Activated naive CD8-positive, alpha-beta T cell treated with anti-CD3 and anti-CD28 coated beads for 36 hours (primary cell): ENCODE measurements around the gene CCDC159. TPM values are rescaled to one million over a fixed set of nuclear protein-coding genes. Genes with fewer than 3 reads are reported as not detected.

Experiments
- DNase-seq: peaks from one replicate; pipeline ENCODE4 v3.0.0; 2021
- H3K27ac Mint-ChIP-seq: one replicate; pipeline ENCODE4 v1.8.0; 2022; ENCODE audit warnings: mild to moderate bottlenecking, moderate library complexity, mixed read lengths
- H3K27me3 Mint-ChIP-seq: one replicate; pipeline ENCODE4 v1.8.0; 2022; ENCODE audit warnings: mild to moderate bottlenecking, mixed read lengths
- H3K36me3 Mint-ChIP-seq: one replicate; pipeline ENCODE4 v1.8.0; 2021; ENCODE audit warnings: mild to moderate bottlenecking, mixed read lengths
- H3K4me1 Mint-ChIP-seq: one replicate; pipeline ENCODE4 v1.8.0; 2021; ENCODE audit warnings: mixed read lengths
- H3K4me3 Mint-ChIP-seq: one replicate; pipeline ENCODE4 v1.8.0; 2022; ENCODE audit warnings: mild to moderate bottlenecking, moderate library complexity, mixed read lengths
- H3K9me3 Mint-ChIP-seq: one replicate; pipeline ENCODE4 v1.8.0; 2022; ENCODE audit warnings: mixed read lengths
- total RNA-seq, 2 experiments: library from RNA; stranded (reverse); gene quantifications; one replicate each; pipeline ENCODE4 v1.2.3, GENCODE V29; 2021

The CCDC159 gene
- total RNA-seq, 2 experiments from 2014 or later = 6.9 to 8.3 TPM

GRCh38 chr19:11387162-11388034 is 41.1 kb downstream of the CCDC159 start:
- peaks cover 7% of the 10 kb centered on the region for H3K4me1 Mint-ChIP-seq
- DNase-seq = no peak
- H3K36me3 Mint-ChIP-seq = no peaks in the 10 kb centered on the region
- no peak overlapping the region for H3K4me3 Mint-ChIP-seq
- H3K27me3 Mint-ChIP-seq = peaks cover 19% of the 10 kb centered on the region
- no peak overlapping the region for H3K27ac Mint-ChIP-seq
- H3K9me3 Mint-ChIP-seq = peaks cover 1% of the 10 kb centered on the region

DNA sequence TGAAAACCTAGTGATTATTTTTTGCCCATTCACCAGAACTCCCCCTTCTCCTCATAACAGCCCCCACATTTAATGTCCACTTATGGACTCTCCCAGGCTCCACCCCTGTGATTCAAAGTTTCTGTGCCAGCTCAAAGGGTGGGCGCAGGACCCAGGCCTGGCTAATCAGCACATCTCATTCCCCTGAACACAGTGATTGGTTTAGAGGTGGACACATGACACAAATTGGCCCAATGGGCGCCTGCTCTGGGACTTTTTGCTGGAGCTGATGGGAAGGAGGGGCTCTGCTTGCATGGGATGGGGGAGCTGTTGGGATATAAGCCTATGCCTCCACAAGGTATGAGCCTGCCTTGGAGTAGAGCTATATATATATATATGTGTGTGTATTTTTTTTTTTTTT is 44.0 kb downstream of the CCDC159 start:
- Mint-ChIP-seq H3K27ac (no peak overlapping the region), H3K27me3 (peaks cover 4% of the 10 kb centered on the region), H3K4me3 (no peak overlapping the region), H3K4me1 (peaks cover 4% of the 10 kb centered on the region), H3K9me3 (peaks cover 1% of the 10 kb centered on the region), H3K36me3 (no peaks in the 10 kb centered on the region)
- DNase-seq = no peak

DNA sequence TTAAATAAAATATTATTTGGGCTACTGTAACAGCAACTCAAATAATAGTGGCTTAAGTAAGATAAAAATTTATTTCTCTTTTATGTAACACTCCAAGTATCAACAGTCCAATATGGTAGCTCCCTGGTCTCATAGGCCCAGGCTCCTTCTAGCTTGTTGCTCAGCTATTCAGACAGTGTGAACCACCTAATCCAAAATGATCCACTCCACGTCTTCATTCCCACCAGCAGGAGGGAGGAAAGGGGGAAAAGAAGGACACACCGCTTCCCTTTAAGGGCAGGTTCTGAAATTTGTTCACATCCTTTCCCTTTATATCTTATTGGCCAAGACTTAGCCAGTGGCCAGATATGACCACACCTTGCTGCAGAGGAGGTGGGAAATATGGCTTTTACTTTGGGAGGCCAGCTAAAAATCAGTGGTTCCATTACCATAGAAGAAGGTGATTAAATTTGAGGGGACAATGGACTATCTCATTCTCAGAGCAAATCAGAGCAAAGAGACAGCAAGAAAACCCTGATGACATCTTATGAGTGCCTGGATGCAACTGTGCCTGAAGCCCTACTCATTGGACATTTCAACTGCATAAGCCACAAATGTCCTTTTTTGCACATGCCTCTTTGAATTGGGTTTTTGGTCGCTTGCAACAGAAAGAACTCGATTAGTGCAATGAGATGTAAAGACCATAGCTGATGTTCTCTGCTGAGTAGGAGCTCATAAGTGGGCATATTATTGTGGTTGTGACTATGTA is 44.8 kb downstream of the CCDC159 start:
- H3K9me3 Mint-ChIP-seq = peaks cover 1% of the 10 kb centered on the region
- no peak for DNase-seq
- peaks cover 4% of the 10 kb centered on the region for H3K4me1 Mint-ChIP-seq
- no peaks in the 10 kb centered on the region for H3K36me3 Mint-ChIP-seq
- no peak overlapping the region for H3K4me3 Mint-ChIP-seq
- no peak overlapping the region for H3K27ac Mint-ChIP-seq
- H3K27me3 Mint-ChIP-seq = peaks cover 4% of the 10 kb centered on the region

- DNase-seq = no peak
- Mint-ChIP-seq H3K9me3 (no peaks in the 10 kb centered on the region), H3K4me1 (no peaks in the 10 kb centered on the region), H3K27ac (no peak overlapping the region), H3K36me3 (no peaks in the 10 kb centered on the region), H3K27me3 (peaks cover 20% of the 10 kb centered on the region), H3K4me3 (no peak overlapping the region)
Measured at GRCh38 chr19:11397089-11397610, 50.8 kb downstream of the CCDC159 start.

DNA sequence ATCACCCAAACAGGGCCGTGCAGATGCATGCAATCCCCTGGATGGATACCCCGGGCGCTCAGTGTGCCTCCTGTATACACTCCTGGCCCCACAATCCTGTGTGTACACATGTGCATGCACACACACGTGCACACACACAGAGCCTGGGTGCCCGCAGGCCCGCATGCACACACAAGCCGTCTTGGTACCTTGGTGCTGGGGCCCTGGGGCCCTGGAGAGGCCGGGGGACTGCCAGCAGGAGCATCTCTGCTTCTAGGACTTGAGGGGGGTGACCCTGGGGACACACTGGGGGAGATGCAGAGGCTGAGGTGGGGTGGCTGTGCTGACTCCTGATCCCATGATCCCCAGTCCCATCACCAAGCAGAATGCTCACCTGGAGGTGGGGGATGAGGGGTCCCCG is 53.3 kb downstream of the CCDC159 start:
- H3K36me3 Mint-ChIP-seq = no peaks in the 10 kb centered on the region

DNA sequence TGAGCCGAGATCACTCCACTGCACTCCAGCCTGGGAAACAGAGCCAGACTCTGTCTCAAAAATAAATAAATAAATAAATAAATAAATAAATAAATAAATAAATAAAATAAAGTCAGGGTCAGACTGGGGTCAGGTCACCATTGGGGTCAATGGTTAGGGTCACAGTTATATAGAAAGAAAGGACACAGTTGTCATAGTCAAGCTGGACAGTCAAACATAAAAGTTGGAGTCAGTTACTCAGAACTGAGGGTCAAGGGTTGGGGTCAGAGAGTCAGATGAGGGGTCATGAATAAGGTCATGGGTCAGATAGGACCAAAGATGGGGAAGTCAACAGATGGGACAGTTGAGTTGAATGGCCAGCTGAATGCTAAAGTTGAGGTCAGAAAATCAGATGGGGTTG is 54.5 kb downstream of the CCDC159 start:
- H3K4me3 Mint-ChIP-seq = no peak overlapping the region
- no peaks in the 10 kb centered on the region for H3K36me3 Mint-ChIP-seq
- no peaks in the 10 kb centered on the region for H3K9me3 Mint-ChIP-seq
- H3K27ac Mint-ChIP-seq = no peak overlapping the region
- no peak for DNase-seq
- H3K27me3 Mint-ChIP-seq = peaks cover 15% of the 10 kb centered on the region
- H3K4me1 Mint-ChIP-seq = no peaks in the 10 kb centered on the region

More for the DNA sequence above, 53.3 kb downstream of the CCDC159 start:
- Mint-ChIP-seq H3K27ac (no peak overlapping the region), H3K27me3 (peaks cover 20% of the 10 kb centered on the region), H3K4me3 (no peak overlapping the region), H3K4me1 (no peaks in the 10 kb centered on the region), H3K9me3 (no peaks in the 10 kb centered on the region)
- DNase-seq = no peak

DNA sequence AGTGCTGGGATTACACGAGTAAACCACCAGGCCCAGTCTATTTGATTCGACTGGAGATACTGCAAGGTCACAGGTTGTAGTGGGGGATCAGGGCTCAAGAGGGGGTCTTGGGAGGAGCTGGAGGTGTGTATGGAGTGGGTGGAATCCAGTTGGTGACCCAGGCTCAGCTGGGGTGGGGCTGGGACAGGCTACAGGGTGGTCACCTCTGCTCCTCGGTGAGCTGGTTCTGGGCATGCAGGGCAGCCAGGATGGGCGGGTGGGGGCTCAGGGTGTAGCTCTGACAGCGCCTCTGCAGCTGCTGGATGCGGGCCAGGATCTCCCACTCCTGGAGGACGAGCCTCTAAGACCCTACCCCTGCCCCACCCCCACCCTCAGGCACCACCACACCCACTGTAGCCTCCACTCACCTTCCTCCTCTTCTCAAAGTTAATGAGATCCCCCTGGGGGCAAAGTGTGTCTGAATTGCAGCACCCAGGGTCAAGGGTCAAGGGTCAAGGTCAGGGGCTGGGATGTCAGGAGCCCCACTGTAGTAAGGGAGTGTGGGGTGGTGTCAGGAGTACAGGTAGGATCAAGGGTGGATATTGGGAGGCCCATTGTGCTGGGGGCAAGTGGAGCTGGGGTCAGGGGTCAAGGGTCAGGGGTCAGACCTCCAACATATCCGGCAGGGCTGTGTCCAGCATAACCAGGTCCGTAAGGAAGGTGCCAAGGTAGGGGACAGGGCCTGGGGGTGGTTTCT is 55.7 kb downstream of the CCDC159 start:
- no peaks in the 10 kb centered on the region for H3K36me3 Mint-ChIP-seq
- H3K27ac Mint-ChIP-seq = no peak overlapping the region
- no peaks in the 10 kb centered on the region for H3K4me1 Mint-ChIP-seq
- DNase-seq = no peak
- H3K27me3 Mint-ChIP-seq = peaks cover 23% of the 10 kb centered on the region
- H3K9me3 Mint-ChIP-seq = no peaks in the 10 kb centered on the region
- no peak overlapping the region for H3K4me3 Mint-ChIP-seq

Other genes starting within 250 kb of the CCDC159 start
- gene SPC24, start 190.7 kb upstream of the CCDC159 start, total RNA-seq = 10 to 100 TPM; 54.4 TPM
- 1 to 10 TPM in 1 of 2 experiments, under 1 TPM in 1; 0.98 to 1.8 TPM for gene KANK2, start 149.0 kb upstream of the CCDC159 start, total RNA-seq
- not detected for gene ANGPTL8, start 106.9 kb upstream of the CCDC159 start, total RNA-seq
- gene DOCK6, start 84.0 kb upstream of the CCDC159 start, total RNA-seq = 1 to 10 TPM; 3.3 to 4.8 TPM
- gene TSPAN16, start 50.4 kb upstream of the CCDC159 start, total RNA-seq = not detected
- gene RAB3D, start 6.9 kb upstream of the CCDC159 start, total RNA-seq = 1 to 10 TPM; 3.2 to 4.2 TPM
- gene TMEM205, start 251 bp upstream of the CCDC159 start, total RNA-seq = 10 to 100 TPM; 20.1 to 22.5 TPM
- gene PLPPR2, start 8.9 kb downstream of the CCDC159 start, total RNA-seq = 1 to 10 TPM in 1 of 2 experiments, under 1 TPM in 1; 0.70 to 1.2 TPM
- gene SWSAP1, start 28.1 kb downstream of the CCDC159 start, total RNA-seq = 1 to 10 TPM; 2.1 to 2.2 TPM
- 1 to 10 TPM; 3.6 to 4.5 TPM for gene EPOR, start 37.8 kb downstream of the CCDC159 start, total RNA-seq
- not detected for gene RGL3, start 72.8 kb downstream of the CCDC159 start, total RNA-seq
- under 1 TPM; 0.27 to 0.32 TPM for gene ODAD3, start 88.6 kb downstream of the CCDC159 start, total RNA-seq
- gene PRKCSH, start 89.1 kb downstream of the CCDC159 start, total RNA-seq = 100 to 1,000 TPM; 212 to 222 TPM
- gene ELAVL3, start 134.5 kb downstream of the CCDC159 start, total RNA-seq = not detected
- 10 to 100 TPM; 12.9 to 13.1 TPM for gene ZNF653, start 159.3 kb downstream of the CCDC159 start, total RNA-seq
- gene ECSIT, start 182.6 kb downstream of the CCDC159 start, total RNA-seq = 10 to 100 TPM; 46.7 to 51.7 TPM
- under 1 TPM in 1 of 2 experiments, not detected in 1; 0.36 TPM for gene CNN1, start 192.3 kb downstream of the CCDC159 start, total RNA-seq
- 10 to 100 TPM; 63.8 to 69.3 TPM for gene ELOF1, start 212.7 kb downstream of the CCDC159 start, total RNA-seq
- gene ACP5, start 231.1 kb downstream of the CCDC159 start, total RNA-seq = 1 to 10 TPM; 3.4 to 4.3 TPM